GM21529 (cell line): ENCODE measurements around the gene PCSK7.
"Not testable (repeated sequence)": the region's sequence is repeated elsewhere in the genome, so short reads cannot be mapped to it uniquely, and the experiment has no call there.

Experiments
- ATAC-seq: cut with Tn5 transposase; IDR thresholded peaks from one replicate; pipeline ENCODE4 v1.9.1; 2021; ENCODE audit not compliant: unreplicated experiment

Gene PCSK7

DNA sequence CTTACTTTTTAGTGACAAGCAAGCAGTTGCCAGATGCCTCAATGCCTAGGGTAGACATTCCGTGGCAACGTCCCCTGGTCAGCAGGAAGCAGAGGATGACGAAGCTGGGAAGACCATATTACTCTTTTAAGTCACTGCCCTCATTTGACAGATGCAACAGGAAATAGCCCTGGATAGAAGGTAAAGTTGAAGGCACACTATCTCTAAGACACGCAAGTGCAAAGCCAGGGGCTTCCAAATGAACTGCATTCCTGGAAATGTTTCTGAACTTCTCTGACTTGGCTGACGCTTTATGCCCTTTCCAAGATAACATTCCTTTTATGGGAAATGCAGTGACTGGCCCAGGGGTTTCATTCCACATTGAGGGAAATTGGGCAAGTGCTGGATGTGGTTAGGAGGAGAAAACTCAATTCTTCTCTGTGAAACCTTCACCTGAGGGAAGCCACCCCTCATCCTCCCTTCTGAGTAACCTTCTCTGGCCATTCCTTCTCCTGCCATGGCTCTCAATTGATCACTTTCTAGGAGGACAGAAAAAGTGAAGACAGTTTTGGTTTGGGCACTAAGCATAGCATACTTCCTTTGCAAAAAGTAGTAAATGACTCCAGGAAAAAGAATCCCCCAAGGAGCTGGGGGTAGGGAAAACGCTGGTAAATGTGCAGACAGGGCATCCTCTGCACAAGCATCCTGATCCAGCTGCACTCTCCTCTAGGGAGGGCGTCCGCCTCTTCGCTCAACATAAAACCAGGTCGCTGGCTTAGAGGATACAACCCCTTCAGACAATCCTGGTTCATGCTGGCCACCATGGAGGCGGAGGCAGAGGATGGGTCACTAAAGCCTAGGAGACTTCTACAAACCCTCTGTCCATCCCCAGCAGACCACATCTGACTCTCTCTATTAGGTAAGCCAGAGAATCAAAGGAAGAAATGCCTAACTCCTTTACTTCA, 14.5 kb downstream of the PCSK7 start:
- no peak for ATAC-seq

DNA sequence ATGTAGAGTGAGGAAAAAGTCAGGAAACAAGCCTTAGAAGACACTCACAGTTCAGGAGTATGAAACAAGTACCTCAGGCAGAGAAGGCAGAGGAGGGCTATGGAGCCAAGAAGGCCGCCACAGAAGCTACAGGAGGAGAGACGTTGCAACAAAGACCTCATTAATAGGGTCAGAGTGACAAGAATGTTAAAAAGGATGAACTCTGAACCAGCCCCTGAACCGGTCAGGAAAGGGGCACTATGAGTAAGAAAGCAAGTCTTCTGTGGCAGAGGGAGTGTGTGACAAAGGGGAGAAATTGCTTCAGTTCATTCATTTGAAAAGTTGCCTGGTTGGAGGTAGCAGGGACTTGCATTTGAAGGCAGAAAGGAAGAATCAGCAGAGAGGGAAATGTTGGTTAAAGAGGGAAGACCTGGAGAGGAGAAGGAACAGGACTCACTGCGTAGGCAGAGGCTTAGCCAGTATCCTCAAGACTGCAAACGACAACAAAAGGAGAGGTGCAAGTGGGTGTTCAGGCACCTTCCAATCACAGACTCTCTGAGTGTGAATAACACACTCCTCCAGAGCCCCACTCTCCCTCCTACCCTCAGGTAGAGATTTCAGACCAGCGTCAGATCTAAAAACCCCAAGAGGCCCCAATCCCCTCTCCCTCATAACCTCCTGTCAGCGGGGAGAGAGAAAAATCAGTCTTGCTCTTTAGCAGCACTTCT, 17.3 kb downstream of the PCSK7 start:
- ATAC-seq, result no peak

- ATAC-seq, result no peak
These were observed 19.0 kb downstream of the PCSK7 start for GRCh38 chr11:117212697-117213355.

DNA sequence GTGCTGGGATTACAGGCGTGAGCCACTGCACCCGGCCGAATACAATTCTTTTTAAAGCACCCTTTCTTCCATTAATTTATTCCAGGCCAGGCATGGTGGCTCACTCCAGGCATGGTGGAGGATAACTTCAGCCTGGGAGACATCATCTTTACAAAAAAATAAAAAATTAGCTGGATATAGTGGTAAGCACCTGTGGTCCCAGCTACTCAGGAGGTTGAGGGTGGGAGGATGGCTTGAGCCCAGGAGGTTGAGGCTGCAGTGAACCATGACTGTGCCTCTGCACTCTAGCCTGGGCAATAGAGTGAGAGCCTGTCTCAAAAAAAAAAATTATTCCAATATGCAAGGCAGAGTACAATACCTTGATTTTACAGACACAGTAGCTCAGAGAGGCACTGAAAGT, 21.3 kb downstream of the PCSK7 start:
- no peak for ATAC-seq

DNA sequence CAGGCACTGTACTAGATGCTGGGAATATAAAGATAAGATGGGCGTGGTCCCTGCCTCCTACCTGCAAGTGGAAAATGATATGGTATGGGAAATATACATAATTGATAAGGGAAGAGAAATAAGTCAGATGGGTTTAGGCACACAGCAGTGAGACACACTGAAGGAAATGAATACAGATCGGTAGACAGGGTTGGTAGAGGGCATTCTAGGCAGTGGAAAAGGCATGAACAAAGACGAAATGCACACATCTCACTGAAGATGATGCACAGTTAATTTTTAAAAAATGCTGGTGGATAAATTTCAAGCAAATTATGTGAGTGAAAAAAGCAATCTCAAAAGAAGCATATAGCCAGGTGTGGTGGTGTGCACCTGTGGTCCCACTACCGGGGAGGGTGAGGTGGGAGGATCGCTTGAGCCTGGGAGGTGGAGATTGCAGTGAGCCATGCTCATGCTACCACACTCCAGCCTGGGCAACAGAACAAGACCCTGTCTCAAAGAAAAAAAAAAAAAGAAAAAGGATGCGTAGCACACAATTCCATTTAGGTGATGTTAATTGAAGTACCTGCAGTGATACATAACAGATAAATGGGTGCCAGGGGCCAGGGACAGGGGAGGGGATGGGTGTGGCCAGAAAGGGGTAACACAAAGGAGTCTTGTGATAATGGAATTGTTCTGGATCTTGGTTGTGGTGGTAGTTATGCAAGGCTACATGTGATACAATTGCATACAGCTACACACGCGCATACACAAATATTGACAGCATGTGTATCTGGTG, 22.3 kb downstream of the PCSK7 start:
- ATAC-seq, result not testable (repeated sequence)

- ATAC-seq, result not testable (repeated sequence)
These were observed 23.2 kb downstream of the PCSK7 start for GRCh38 chr11:117208710-117209109.

GRCh38 chr11:117207481-117207880, 24.4 kb downstream of the PCSK7 start:
- ATAC-seq, result not testable (repeated sequence)

DNA sequence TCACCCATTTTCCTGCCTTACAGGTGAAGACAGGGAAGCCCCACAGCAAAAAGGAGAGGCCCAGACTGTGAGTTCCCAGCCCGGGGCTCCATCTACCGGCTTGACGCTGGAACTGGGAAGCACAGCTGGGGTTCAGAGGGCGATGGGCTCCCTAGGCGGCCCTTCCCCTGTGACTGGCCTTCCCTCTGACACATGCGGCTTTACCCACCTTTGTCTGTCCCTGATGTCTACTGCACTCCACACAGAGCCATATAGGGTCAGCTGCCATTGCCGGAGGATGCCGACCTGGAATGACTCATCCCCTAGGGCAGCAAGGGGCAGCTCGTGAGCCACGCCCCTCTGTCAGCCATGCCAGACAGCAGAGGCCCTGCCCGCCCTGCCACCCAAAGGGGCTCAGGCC, 25.0 kb downstream of the PCSK7 start:
- not testable (repeated sequence) for ATAC-seq

DNA sequence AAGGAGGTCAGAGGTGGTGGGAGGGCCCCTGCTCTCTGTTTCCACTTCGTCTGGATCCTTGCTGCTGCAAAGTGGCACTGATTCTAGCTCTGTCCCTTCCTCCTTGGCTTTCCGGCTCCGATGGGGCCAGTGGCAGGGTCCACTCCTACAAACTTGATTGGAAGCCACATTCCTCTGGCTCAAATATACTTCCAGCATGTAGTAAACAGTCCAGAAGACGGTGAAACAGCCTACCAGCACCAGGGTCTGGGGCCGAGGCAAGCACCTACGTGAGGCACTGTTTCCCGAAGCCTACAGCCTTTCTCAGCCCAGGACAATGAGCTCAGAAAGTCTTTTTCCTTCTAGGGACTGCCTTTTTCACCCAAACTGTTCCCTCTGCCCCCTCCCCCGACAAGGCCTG, 25.8 kb downstream of the PCSK7 start:
- ATAC-seq, result not testable (repeated sequence)

GRCh38 chr11:117205211-117205818, 26.6 kb downstream of the PCSK7 start:
- no peak for ATAC-seq

DNA sequence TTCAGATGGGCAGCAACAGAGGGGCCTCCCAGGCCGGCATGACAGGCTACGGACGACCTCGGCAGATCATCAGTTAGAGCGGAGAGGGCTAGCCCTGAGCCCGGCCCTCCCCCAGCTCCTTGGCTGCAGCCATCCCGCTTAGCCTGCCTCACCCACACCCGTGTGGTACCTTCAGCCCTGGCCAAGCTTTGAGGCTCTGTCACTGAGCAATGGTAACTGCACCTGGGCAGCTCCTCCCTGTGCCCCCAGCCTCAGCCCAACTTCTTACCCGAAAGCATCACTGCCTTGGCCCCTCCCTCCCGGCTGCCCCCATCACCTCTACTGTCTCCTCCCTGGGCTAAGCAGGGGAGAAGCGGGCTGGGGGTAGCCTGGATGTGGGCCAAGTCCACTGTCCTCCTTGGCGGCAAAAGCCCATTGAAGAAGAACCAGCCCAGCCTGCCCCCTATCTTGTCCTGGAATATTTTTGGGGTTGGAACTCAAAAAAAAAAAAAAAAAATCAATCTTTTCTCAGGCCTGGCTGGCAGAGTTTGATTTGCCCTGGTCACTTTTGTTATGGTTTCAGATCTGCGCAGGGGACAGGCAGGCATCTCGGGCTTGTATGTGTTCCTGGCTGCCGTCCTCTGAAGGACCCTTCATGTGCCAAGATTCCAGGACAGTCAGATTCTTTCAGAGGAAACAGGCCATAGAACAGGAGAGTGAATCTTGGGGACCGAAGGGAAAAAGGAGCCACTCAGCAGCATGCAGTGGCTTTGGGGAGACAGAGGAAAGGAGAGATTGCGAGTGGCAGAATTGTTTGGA, 27.4 kb downstream of the PCSK7 start:
- ATAC-seq, result no peak

- ATAC-seq, result no peak
These were observed 28.8 kb downstream of the PCSK7 start for GRCh38 chr11:117203069-117203407.

DNA sequence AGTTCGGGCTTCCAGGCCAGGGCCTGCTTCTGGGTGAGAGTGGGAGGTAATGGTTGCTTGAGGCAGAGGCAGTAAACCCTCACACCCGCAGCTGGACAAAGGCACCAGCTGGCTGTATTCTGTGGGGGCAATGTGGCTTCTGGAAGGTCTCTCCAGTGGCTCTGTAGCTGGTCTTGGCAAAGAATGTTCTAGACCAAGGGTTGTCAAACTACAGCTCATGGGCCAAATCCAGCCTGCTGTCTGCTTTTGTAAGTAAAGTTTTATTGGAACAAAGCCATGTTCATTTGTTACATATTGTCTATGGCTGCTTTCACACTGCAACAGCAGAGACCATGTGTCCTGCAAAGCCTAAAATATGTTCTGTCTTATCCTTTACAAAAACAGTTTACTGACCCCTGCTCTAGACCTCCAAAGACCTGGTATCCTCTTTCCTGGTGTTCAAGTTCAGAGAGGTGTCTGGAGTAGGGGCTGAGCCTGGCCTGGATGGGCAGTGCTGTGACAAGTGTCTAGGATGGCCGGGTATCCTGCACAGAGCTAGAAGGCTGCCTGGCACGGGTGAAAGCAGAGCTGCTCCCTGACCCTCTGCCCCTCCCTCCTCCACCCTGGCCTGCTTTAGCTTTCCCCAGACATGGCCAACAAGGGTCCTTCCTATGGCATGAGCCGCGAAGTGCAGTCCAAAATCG, 29.3 kb downstream of the PCSK7 start:
- ATAC-seq, result no peak

DNA sequence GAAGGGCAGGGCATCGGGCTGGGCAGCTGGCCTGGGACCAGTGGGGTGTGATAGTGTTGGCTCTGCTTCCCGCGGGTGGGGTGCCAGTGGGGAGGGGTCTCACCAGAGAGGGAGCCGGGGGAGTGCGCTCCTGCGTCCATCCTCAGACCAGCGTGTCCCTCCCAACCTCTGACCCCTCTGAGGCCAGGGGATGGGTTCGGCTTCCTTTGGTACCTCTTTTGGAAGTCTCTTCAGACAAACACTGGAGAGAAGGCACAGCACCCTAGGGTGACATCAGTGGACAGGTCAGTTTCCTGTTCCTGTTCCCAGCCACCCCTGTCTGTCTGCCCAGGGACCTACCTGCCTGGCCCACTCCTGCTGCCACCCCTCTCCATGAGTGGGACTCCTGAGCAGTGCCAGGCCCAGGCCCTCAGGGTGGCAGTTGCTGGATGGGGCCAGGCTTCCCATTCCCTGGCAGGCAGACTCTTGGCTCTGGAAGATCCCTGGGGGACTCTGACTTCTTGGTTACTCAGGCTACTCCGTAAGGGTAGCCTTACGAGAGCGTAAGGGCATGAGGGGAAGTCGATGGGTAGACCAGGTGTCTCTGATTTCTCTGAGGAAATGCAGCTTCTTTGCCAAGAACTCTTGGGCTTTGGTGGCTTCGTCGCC, 30.1 kb downstream of the PCSK7 start:
- ATAC-seq, result no peak

DNA sequence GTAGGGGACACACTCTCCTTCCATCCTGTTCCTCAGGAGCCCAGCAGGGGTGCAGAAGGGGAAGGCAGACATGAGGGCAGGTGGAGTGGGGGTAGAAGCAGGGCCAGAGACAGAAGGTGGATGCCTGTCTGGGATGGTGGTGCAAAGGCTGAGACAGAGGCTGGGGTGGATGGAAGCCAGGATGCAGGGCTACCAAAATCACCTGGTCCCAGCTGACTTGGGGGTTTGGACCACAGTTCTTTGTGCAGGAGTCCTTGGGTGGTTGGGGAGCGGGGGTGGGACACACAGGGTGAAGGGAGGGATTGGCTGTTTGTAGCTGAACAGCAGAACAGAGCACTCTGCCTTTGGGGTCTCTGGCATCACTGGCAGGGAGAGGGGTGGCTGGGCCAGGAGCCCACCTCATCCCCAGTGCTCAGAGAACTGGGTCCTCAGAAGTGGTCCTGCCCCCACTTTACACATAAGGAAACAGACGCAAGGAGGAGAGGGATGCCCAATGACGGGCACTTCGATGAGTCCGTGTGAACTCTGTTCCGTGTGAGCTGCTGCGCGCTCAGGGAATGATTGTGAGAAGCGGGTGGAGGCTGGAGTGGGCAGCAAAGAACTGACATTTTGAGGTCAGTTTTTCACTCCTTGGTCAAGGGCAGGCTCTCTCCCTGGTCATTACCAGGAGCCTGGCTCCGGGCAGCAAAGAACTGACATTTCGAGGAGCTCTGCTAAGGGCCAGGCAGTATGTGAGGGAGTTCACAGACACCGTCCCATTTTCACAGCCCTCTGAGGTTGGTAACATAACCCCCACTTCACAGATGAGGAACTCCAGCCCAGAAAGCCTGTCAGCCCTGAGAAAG, 30.8 kb downstream of the PCSK7 start:
- no peak for ATAC-seq

- no peak for ATAC-seq
These were observed 31.7 kb downstream of the PCSK7 start for GRCh38 chr11:117199916-117200812.
